ENCODE data around the gene CISD3.

CISD3 gene

GRCh38 chr17:38716368-38717005 is 13.7 kb upstream of the CISD3 start:
- H3K4me3 ChIP-seq (ENCODE audit: low read depth, low read length): no peak overlapping the region
- no peaks in the 10 kb centered on the region for H3K27me3 ChIP-seq (ENCODE audit: insufficient read depth, low read depth, severe bottlenecking)
- peaks cover 92% of the 10 kb centered on the region for H3K36me3 ChIP-seq
- H3K9me3 ChIP-seq (ENCODE audit: severe bottlenecking): no peaks in the 10 kb centered on the region
- H3K27ac ChIP-seq: no peak overlapping the region
- TF ChIP-seq, protein P1, sequence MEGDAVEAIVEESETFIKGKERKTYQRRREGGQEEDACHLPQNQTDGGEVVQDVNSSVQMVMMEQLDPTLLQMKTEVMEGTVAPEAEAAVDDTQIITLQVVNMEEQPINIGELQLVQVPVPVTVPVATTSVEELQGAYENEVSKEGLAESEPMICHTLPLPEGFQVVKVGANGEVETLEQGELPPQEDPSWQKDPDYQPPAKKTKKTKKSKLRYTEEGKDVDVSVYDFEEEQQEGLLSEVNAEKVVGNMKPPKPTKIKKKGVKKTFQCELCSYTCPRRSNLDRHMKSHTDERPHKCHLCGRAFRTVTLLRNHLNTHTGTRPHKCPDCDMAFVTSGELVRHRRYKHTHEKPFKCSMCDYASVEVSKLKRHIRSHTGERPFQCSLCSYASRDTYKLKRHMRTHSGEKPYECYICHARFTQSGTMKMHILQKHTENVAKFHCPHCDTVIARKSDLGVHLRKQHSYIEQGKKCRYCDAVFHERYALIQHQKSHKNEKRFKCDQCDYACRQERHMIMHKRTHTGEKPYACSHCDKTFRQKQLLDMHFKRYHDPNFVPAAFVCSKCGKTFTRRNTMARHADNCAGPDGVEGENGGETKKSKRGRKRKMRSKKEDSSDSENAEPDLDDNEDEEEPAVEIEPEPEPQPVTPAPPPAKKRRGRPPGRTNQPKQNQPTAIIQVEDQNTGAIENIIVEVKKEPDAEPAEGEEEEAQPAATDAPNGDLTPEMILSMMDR (IDR thresholded peaks at IDR 0.05; ENCODE audit: low read depth, low read length): no peak
- DNase-seq: no peak

- Histone ChIP-seq H3K36me3 (peaks cover 88% of the 10 kb centered on the region), H3K9me3 (ENCODE audit: severe bottlenecking) (no peaks in the 10 kb centered on the region), H3K27ac (no peak overlapping the region), H3K4me3 (ENCODE audit: low read depth, low read length) (no peak overlapping the region), H3K27me3 (ENCODE audit: insufficient read depth, low read depth, severe bottlenecking) (no peaks in the 10 kb centered on the region)
- TF ChIP-seq, protein P1 (IDR thresholded peaks at IDR 0.05; ENCODE audit: low read depth, low read length): no peak
- DNase-seq: no peak
Measured at GRCh38 chr17:38717139-38717745, 12.9 kb upstream of the CISD3 start.

DNA sequence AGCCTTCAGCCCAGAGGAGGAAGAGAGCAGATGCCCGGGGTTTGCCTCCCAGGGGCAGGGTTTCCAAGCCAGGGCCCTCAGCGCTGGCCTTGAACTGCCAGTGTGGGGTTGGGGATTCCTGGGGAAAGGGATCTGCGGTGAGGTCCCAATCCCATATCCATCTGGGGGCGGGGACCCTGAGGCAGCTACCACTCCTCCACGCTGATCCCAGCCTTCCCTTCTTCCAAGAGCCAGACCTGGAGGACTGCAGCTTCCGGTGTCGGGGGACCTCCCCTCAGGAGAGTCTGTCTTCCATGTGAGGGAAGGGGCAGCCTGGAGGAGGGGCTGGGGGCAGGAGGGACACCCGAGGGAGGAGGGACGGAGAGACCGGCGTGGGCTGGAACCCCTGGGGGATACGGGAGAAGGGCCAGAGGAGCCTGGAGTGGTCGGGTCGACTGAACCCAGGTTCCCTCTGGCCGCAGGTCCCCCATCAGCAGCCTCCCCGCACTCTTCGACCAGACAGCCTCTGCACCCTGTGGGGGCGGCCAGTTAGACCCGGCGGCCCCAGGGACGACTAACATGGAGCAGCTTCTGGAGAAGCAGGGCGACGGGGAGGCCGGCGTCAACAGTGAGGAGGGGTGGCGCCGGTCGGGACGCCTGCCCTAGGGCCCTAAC is 10.7 kb upstream of the CISD3 start:
- no peak for DNase-seq
- H3K4me3 ChIP-seq (ENCODE audit: low read depth, low read length): no peak overlapping the region
- H3K27me3 ChIP-seq (ENCODE audit: insufficient read depth, low read depth, severe bottlenecking): no peaks in the 10 kb centered on the region
- TF ChIP-seq, protein P1 (IDR thresholded peaks at IDR 0.05; ENCODE audit: low read depth, low read length): no peak
- H3K27ac ChIP-seq: no peak overlapping the region
- H3K9me3 ChIP-seq (ENCODE audit: severe bottlenecking): no peaks in the 10 kb centered on the region
- peaks cover 84% of the 10 kb centered on the region for H3K36me3 ChIP-seq

DNA sequence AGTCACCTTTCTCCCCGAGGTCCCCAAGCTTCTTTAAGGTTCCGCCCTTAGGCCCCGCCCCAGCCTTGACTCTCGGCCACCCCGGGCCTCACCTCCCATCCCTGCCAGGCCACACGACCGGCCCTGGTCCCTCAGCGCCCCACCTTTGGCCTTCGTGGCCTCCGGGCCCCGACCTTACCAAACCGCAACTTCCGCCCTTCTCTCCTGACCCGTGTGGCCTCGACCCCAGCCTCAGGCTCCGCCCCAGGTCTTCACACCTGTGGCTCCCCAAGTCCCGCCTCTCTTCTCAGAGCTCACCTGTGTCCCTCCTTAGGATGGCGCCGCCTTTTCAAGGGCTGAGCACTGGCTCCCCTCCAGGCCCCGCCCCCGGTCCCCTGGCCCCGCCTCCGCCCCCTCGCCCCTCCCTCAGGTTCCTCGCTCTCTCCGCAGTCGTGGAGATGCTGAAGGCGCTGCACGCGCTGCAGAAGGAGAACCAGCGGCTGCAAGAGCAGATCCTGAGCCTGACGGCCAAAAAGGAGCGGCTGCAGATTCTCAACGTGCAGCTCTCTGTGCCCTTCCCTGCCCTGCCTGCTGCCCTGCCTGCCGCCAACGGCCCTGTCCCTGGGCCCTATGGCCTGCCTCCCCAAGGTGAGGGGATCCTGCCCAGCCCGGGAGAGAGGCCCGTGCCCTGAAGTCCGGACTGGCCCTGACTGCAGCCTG is 10.0 kb upstream of the CISD3 start:
- Histone ChIP-seq H3K27ac (no peak overlapping the region), H3K9me3 (ENCODE audit: severe bottlenecking) (no peaks in the 10 kb centered on the region), H3K36me3 (peaks cover 84% of the 10 kb centered on the region), H3K4me3 (ENCODE audit: low read depth, low read length) (no peak overlapping the region), H3K27me3 (ENCODE audit: insufficient read depth, low read depth, severe bottlenecking) (no peaks in the 10 kb centered on the region)
- TF ChIP-seq, protein P1 (IDR thresholded peaks at IDR 0.05; ENCODE audit: low read depth, low read length): no peak
- no peak for DNase-seq

- peaks cover 80% of the 10 kb centered on the region for H3K36me3 ChIP-seq
- TF ChIP-seq, protein P1 (IDR thresholded peaks at IDR 0.05; ENCODE audit: low read depth, low read length): no peak
Measured at GRCh38 chr17:38720941-38721340, 9.2 kb upstream of the CISD3 start.

More at GRCh38 chr17:38720941-38721340, 9.2 kb upstream of the CISD3 start:
- Histone ChIP-seq H3K4me3 (ENCODE audit: low read depth, low read length) (no peak overlapping the region), H3K27ac (no peak overlapping the region), H3K27me3 (ENCODE audit: insufficient read depth, low read depth, severe bottlenecking) (no peaks in the 10 kb centered on the region), H3K9me3 (ENCODE audit: severe bottlenecking) (no peaks in the 10 kb centered on the region)
- no peak for DNase-seq

All from WERI-Rb-1 (cell line).